Spinal cord (tissue), 10 donors: ENCODE measurements around the gene MED9. TPM values are rescaled to one million over a fixed set of nuclear protein-coding genes. Genes with fewer than 3 reads are reported as not detected.

Source experiments
- DNase-seq, 6 donors: peaks; one replicate each; pipeline versions ENCODE4 v3.0.0 to v3.0.0-alpha.2; 2013 to 2015; ENCODE audit warnings: low spot score in 6 of 6, low read depth in 4 of 6
- H3K27ac ChIP-seq: one replicate; pipeline ENCODE4 v1.5.1; 2013; ENCODE audit warnings: low read depth, low read length, control low read depth
- H3K27me3 ChIP-seq: one replicate; pipeline ENCODE4 v1.6.1; 2013; ENCODE audit warnings: low read length; ENCODE audit not compliant: control insufficient read depth, insufficient read depth
- H3K36me3 ChIP-seq: one replicate; pipeline ENCODE4 v1.6.1; 2013; ENCODE audit warnings: low read length; ENCODE audit not compliant: control insufficient read depth, insufficient read depth
- H3K4me1 ChIP-seq: one replicate; pipeline ENCODE4 v1.6.1; 2013; ENCODE audit warnings: low read length; ENCODE audit not compliant: control insufficient read depth, insufficient read depth
- H3K4me3 ChIP-seq: one replicate; pipeline ENCODE4 v1.5.1; 2013; ENCODE audit warnings: low read depth, low read length, control low read depth
- H3K9me3 ChIP-seq: one replicate; pipeline ENCODE4 v1.6.1; 2013; ENCODE audit warnings: low read length; ENCODE audit not compliant: control insufficient read depth, insufficient read depth
- WGBS: methylation state at CpG from one replicate; pipeline ENCODE4 v1.1.5; 2013; ENCODE audit warnings: missing lambda C conversion rate; ENCODE audit not compliant: insufficient coverage; 5-methylcytosine and 5-hydroxymethylcytosine counted together
- polyA plus RNA-seq, 2 donors: library from polyadenylated mRNA; unstranded; fragments of 120-200 nt; gene quantifications; one replicate each; pipeline ENCODE4 v1.2.1, GENCODE V29; 2013; ENCODE audit not compliant: insufficient read length in 2 of 2
- total RNA-seq, 2 donors: library from RNA; depleted of rRNA in 1 of 2; stranded (reverse); fragments of 120-200 nt in 1 of 2; fragments of >200 nt in 1 of 2; gene quantifications; one replicate each; pipeline versions ENCODE4 v1.2.3 to v1.2.4, GENCODE V29; 2013 to 2014
- donor health status: healthy.

MED9 gene
- total and polyA plus RNA-seq, 4 donors = 12.3 to 22.7 (median 18.3) TPM

- 63% methylated on average over 21 of the region's 22 CpGs for WGBS
- DNase-seq = peak in 1 of 6 donors; percentile 63
- Histone ChIP-seq H3K27me3 (no peaks in the 10 kb centered on the region), H3K4me1 (peaks cover 64% of the 10 kb centered on the region), H3K9me3 (no peaks in the 10 kb centered on the region), H3K27ac (peak overlapping the region; percentile 11), H3K36me3 (peaks cover 64% of the 10 kb centered on the region), H3K4me3 (no peak overlapping the region)
Measured at GRCh38 chr17:17506181-17506741, 29.5 kb downstream of the MED9 start.

- WGBS = 56% methylated on average over 13 of the region's 17 CpGs
- peak in 2 of 6 donors; percentile 42 to 51 for DNase-seq
- Histone ChIP-seq H3K4me3 (no peak overlapping the region), H3K4me1 (peaks cover 66% of the 10 kb centered on the region), H3K9me3 (no peaks in the 10 kb centered on the region), H3K27ac (peak overlapping the region; percentile 11), H3K27me3 (no peaks in the 10 kb centered on the region), H3K36me3 (peaks cover 67% of the 10 kb centered on the region)
Measured at GRCh38 chr17:17506893-17507464, 30.2 kb downstream of the MED9 start.

- DNase-seq = no peak
- Histone ChIP-seq H3K27ac (no peak overlapping the region), H3K27me3 (no peaks in the 10 kb centered on the region), H3K36me3 (peaks cover 72% of the 10 kb centered on the region), H3K4me3 (no peak overlapping the region), H3K9me3 (no peaks in the 10 kb centered on the region), H3K4me1 (peaks cover 66% of the 10 kb centered on the region)
- WGBS = 77% methylated on average over 16 of the region's 16 CpGs
Measured at GRCh38 chr17:17507465-17508011, 30.7 kb downstream of the MED9 start.

- no peak overlapping the region for H3K27ac ChIP-seq
Measured at GRCh38 chr17:17508019-17508535, 31.3 kb downstream of the MED9 start.

GRCh38 chr17:17508646-17509591 lies 32.1 kb downstream of the MED9 start:
- Histone ChIP-seq H3K9me3 (no peaks in the 10 kb centered on the region), H3K36me3 (peaks cover 71% of the 10 kb centered on the region), H3K4me1 (peaks cover 64% of the 10 kb centered on the region), H3K27ac (no peak overlapping the region), H3K27me3 (no peaks in the 10 kb centered on the region), H3K4me3 (no peak overlapping the region)
- no peak for DNase-seq
- 93% methylated on average over 30 of the region's 33 CpGs for WGBS

More at GRCh38 chr17:17508019-17508535, 31.3 kb downstream of the MED9 start:
- Histone ChIP-seq H3K9me3 (no peaks in the 10 kb centered on the region), H3K4me3 (no peak overlapping the region), H3K27me3 (no peaks in the 10 kb centered on the region), H3K36me3 (peaks cover 71% of the 10 kb centered on the region), H3K4me1 (peaks cover 66% of the 10 kb centered on the region)
- WGBS = 85% methylated on average over 8 of the region's 11 CpGs
- no peak for DNase-seq

GRCh38 chr17:17509601-17510425 lies 33.0 kb downstream of the MED9 start:
- Histone ChIP-seq H3K9me3 (no peaks in the 10 kb centered on the region), H3K4me3 (no peak overlapping the region), H3K36me3 (peaks cover 73% of the 10 kb centered on the region), H3K27me3 (no peaks in the 10 kb centered on the region), H3K27ac (no peak overlapping the region), H3K4me1 (peaks cover 63% of the 10 kb centered on the region)
- no peak for DNase-seq
- WGBS = 88% methylated on average over 21 of the region's 21 CpGs

- no peak overlapping the region for H3K27ac ChIP-seq
- peaks cover 69% of the 10 kb centered on the region for H3K36me3 ChIP-seq
- peaks cover 63% of the 10 kb centered on the region for H3K4me1 ChIP-seq
- no peak for DNase-seq
- H3K4me3 ChIP-seq = no peak overlapping the region
- no peaks in the 10 kb centered on the region for H3K9me3 ChIP-seq
- WGBS = 89% methylated on average over 20 of the region's 20 CpGs
- H3K27me3 ChIP-seq = no peaks in the 10 kb centered on the region
Measured at GRCh38 chr17:17510456-17511292, 33.9 kb downstream of the MED9 start.

GRCh38 chr17:17511293-17511741 lies 34.5 kb downstream of the MED9 start:
- Histone ChIP-seq H3K9me3 (no peaks in the 10 kb centered on the region), H3K4me1 (peaks cover 60% of the 10 kb centered on the region), H3K27me3 (no peaks in the 10 kb centered on the region), H3K36me3 (peaks cover 63% of the 10 kb centered on the region), H3K27ac (no peak overlapping the region), H3K4me3 (no peak overlapping the region)
- DNase-seq = no peak
- 87% methylated on average over 9 of the region's 12 CpGs for WGBS
